ENCODE results near the gene CLASP1. TPM values are rescaled to one million over a fixed set of nuclear protein-coding genes. Genes with fewer than 3 reads are reported as not detected.

The CLASP1 gene
- total RNA-seq, 3 donors from 2014 or later, result 30.0 to 64.6 (median 35.1) TPM

DNA sequence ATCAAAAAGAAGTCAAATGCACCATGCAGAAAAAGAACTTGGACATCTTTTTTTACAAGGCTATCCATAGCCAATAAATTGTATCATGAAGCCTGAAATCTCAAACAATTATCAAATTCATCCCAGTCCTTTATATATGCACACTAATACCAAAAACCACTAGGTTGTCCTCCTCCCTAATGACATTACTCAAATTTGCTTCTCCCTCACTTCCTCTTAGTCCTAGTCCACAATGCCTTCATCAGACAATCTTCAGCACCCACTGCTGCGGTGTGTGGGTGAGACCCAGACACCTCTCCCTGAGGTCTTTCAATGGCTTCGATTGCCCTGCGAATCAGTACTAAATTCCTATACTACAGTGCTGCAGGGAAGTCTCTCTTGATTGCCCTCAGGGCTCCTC, 58.1 kb downstream of the CLASP1 start:
- intact Hi-C loops (cut with DNase I, micrococcal nuclease), result no loop called here
- TF ChIP-seq, protein P1, sequence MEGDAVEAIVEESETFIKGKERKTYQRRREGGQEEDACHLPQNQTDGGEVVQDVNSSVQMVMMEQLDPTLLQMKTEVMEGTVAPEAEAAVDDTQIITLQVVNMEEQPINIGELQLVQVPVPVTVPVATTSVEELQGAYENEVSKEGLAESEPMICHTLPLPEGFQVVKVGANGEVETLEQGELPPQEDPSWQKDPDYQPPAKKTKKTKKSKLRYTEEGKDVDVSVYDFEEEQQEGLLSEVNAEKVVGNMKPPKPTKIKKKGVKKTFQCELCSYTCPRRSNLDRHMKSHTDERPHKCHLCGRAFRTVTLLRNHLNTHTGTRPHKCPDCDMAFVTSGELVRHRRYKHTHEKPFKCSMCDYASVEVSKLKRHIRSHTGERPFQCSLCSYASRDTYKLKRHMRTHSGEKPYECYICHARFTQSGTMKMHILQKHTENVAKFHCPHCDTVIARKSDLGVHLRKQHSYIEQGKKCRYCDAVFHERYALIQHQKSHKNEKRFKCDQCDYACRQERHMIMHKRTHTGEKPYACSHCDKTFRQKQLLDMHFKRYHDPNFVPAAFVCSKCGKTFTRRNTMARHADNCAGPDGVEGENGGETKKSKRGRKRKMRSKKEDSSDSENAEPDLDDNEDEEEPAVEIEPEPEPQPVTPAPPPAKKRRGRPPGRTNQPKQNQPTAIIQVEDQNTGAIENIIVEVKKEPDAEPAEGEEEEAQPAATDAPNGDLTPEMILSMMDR (IDR thresholded peaks at IDR 0.05), result no peak
- ATAC-seq, result no peak
- Histone ChIP-seq H3K4me1 (ENCODE audit: low read depth) (peaks cover 3% of the 10 kb centered on the region), H3K4me3 (no peak overlapping the region), H3K36me3 (ENCODE audit: low read depth) (no peaks in the 10 kb centered on the region), H3K9me3 (no peaks in the 10 kb centered on the region)
- DNase-seq, result no peak

- H3K4me3 ChIP-seq, result no peak overlapping the region
- peaks cover 8% of the 10 kb centered on the region for H3K4me1 ChIP-seq (ENCODE audit: low read depth)
- no peak for DNase-seq
- intact Hi-C loops (cut with DNase I, micrococcal nuclease), result no loop called here
- H3K36me3 ChIP-seq (ENCODE audit: low read depth), result no peaks in the 10 kb centered on the region
- H3K9me3 ChIP-seq, result no peaks in the 10 kb centered on the region
- TF ChIP-seq, protein P1 (IDR thresholded peaks at IDR 0.05), result no peak
- no peak for ATAC-seq
Observed at GRCh38 chr2:121588357-121588756, 60.9 kb downstream of the CLASP1 start.

DNA sequence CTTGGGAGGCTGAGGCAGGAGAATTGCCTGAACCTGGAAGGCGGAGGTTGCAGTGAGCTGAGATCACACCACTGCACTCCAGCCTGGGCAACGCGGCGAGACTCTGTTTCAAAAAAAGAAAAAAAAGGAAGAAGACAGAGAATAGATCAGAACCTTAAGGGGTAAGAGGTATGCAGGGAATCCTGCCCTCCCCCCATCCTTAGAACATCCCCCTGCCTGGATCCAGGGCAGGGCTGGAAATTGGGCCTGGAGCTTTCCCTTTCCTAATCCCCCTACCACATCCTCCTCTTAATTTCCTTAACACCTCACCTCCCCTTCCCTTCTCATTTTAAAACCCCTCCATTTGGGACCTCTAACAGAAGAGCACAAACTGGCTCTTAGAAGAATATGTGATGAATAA, 62.1 kb downstream of the CLASP1 start:
- intact Hi-C loops (cut with DNase I, micrococcal nuclease), result no loop called here
- DNase-seq (no peak), ATAC-seq (no peak)
- no peak overlapping the region for H3K4me3 ChIP-seq
- TF ChIP-seq, protein P1 (IDR thresholded peaks at IDR 0.05), result no peak
- H3K9me3 ChIP-seq, result no peaks in the 10 kb centered on the region
- H3K4me1 ChIP-seq (ENCODE audit: low read depth), result peaks cover 8% of the 10 kb centered on the region
- H3K36me3 ChIP-seq (ENCODE audit: low read depth), result no peaks in the 10 kb centered on the region

- intact Hi-C loops (cut with DNase I, micrococcal nuclease), result no loop called here
- ATAC-seq (peak; percentile 72), DNase-seq (no peak)
- Histone ChIP-seq H3K36me3 (ENCODE audit: low read depth) (no peaks in the 10 kb centered on the region), H3K4me1 (ENCODE audit: low read depth) (peaks cover 8% of the 10 kb centered on the region), H3K9me3 (no peaks in the 10 kb centered on the region), H3K4me3 (no peak overlapping the region)
- TF ChIP-seq, protein P1 (IDR thresholded peaks at IDR 0.05), result no peak
Observed at GRCh38 chr2:121584741-121585140, 64.5 kb downstream of the CLASP1 start.

DNA sequence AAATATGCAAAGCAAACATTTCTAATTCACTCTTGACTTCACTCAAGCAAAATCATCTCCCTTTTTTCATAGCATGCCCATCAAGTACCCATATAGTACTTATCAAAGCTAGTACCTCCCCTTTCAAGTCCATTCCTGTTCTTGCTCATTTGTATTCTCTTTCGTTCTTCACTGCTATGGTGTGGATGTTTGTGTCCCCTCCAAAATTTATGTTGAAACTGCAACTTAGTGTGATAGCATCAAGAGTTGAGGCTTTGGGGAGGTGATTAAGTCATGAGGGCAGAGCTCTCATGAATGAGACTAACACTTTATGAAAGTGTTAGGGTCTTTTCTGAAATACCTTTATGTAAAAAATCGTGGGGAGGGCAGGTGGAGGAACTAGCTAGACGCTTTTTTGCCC, 65.7 kb downstream of the CLASP1 start:
- Histone ChIP-seq H3K36me3 (ENCODE audit: low read depth) (no peaks in the 10 kb centered on the region), H3K4me1 (ENCODE audit: low read depth) (peaks cover 8% of the 10 kb centered on the region), H3K9me3 (no peaks in the 10 kb centered on the region), H3K4me3 (no peak overlapping the region)
- TF ChIP-seq, protein P1 (IDR thresholded peaks at IDR 0.05), result no peak
- ATAC-seq (no peak), DNase-seq (no peak)
- intact Hi-C loops (cut with DNase I, micrococcal nuclease), result no loop called here

GRCh38 chr2:121582272-121582671, 67.0 kb downstream of the CLASP1 start:
- no peak overlapping the region for H3K4me3 ChIP-seq
- H3K36me3 ChIP-seq (ENCODE audit: low read depth), result no peaks in the 10 kb centered on the region
- TF ChIP-seq, protein P1 (IDR thresholded peaks at IDR 0.05), result no peak
- H3K9me3 ChIP-seq, result no peaks in the 10 kb centered on the region
- H3K4me1 ChIP-seq (ENCODE audit: low read depth), result peaks cover 8% of the 10 kb centered on the region
- ATAC-seq, result no peak
- intact Hi-C loops (cut with DNase I, micrococcal nuclease), result no loop called here
- no peak for DNase-seq
